Neural progenitor cell (in vitro differentiated cells): ENCODE measurements around the gene EIF3M. TPM values are rescaled to one million over a fixed set of nuclear protein-coding genes. Genes with fewer than 3 reads are reported as not detected.
"Not testable (repeated sequence)": the region's sequence is repeated elsewhere in the genome, so short reads cannot be mapped to it uniquely, and the experiment has no call there.

Experiments used
- DNase-seq: peaks from one replicate; pipeline ENCODE4 v3.0.0-alpha.2; 2016; ENCODE audit warnings: low spot score
- H2AFZ ChIP-seq: fragments of 200-600 bp; sonication (generic); replicated peaks from 2 replicates; pipeline ENCODE4 v1.6.1; 2016; ENCODE audit warnings: antibody characterized with exemption
- H3F3A ChIP-seq: fragments of 200-600 bp; sonication (generic); 2 replicates; pipeline ENCODE4 v1.6.1; 2016; ENCODE audit warnings: antibody characterized with exemption, low read depth
- H3K27ac ChIP-seq: fragments of 200-600 bp; sonication (generic); 2 replicates; pipeline ENCODE4 v1.5.1; 2016; ENCODE audit warnings: mild to moderate bottlenecking
- H3K27me3 ChIP-seq: fragments of 200-600 bp; sonication (generic); 2 replicates; pipeline ENCODE4 v1.6.1; 2016; ENCODE audit warnings: mild to moderate bottlenecking, moderate library complexity
- H3K36me3 ChIP-seq: fragments of 200-600 bp; sonication (generic); 2 replicates; pipeline ENCODE4 v1.5.1; 2016
- H3K4me1 ChIP-seq: fragments of 200-600 bp; sonication (generic); 2 replicates; pipeline ENCODE4 v1.6.1; 2016; ENCODE audit warnings: mixed run types
- H3K4me2 ChIP-seq: fragments of 200-600 bp; sonication (generic); 2 replicates; pipeline ENCODE4 v1.6.1; 2016
- H3K4me3 ChIP-seq: fragments of 200-600 bp; sonication (generic); 2 replicates; pipeline ENCODE4 v1.5.1; 2016
- H3K79me2 ChIP-seq: fragments of 200-600 bp; sonication (generic); 2 replicates; pipeline ENCODE4 v1.6.1; 2016; ENCODE audit warnings: low read depth
- H3K9ac ChIP-seq: fragments of 200-600 bp; sonication (generic); 2 replicates; pipeline ENCODE4 v1.6.1; 2016
- H3K9me3 ChIP-seq: fragments of 200-600 bp; sonication (generic); 2 replicates; pipeline ENCODE4 v1.5.1; 2016; ENCODE audit warnings: low read depth
- H4K20me1 ChIP-seq: fragments of 200-600 bp; sonication (generic); 2 replicates; pipeline ENCODE4 v1.6.1; 2016; ENCODE audit warnings: low read depth
- H3K27ac Mint-ChIP-seq: 3 replicates; pipeline ENCODE4 v1.8.0; 2021; ENCODE audit warnings: mixed read lengths
- H3K27me3 Mint-ChIP-seq: 2 replicates; pipeline ENCODE4 v1.8.0; 2022; ENCODE audit warnings: low read depth, mild to moderate bottlenecking, inconsistent platforms, moderate library complexity, mixed read lengths; ENCODE audit not compliant: insufficient read depth
- H3K36me3 Mint-ChIP-seq: 3 replicates; pipeline ENCODE4 v1.8.0; 2021; ENCODE audit warnings: mixed read lengths
- H3K4me1 Mint-ChIP-seq: 3 replicates; pipeline ENCODE4 v1.8.0; 2021; ENCODE audit warnings: mixed read lengths
- H3K4me3 Mint-ChIP-seq: 3 replicates; pipeline ENCODE4 v1.8.0; 2021; ENCODE audit warnings: mild to moderate bottlenecking, moderate library complexity, mixed read lengths
- H3K9me3 Mint-ChIP-seq: 3 replicates; pipeline ENCODE4 v1.8.0; 2020; ENCODE audit warnings: mixed read lengths
- CTCF ChIP-seq: fragments of 200-600 bp; sonication (generic); IDR thresholded peaks from 2 replicates; pipeline ENCODE4 v1.5.1; 2017; ENCODE audit warnings: antibody characterized with exemption, mild to moderate bottlenecking
- EZH2 ChIP-seq: fragments of 200-600 bp; sonication (generic); IDR thresholded peaks from 2 replicates; pipeline ENCODE4 v1.6.1; 2017; ENCODE audit warnings: antibody characterized with exemption, mild to moderate bottlenecking, moderate library complexity
- EZH2phosphoT487 ChIP-seq: fragments of 200-600 bp; sonication (generic); IDR thresholded peaks from 2 replicates; pipeline ENCODE4 v1.6.1; 2017; ENCODE audit warnings: antibody characterized with exemption
- total RNA-seq: library from RNA; depleted of rRNA; stranded (reverse); fragments of >200 nt; gene quantifications from 2 replicates; pipeline ENCODE4 v1.2.3, GENCODE V29; 2015; ENCODE audit warnings: low replicate concordance

EIF3M gene
- total RNA-seq, 1 donor from 2014 or later = 1,051 TPM

DNA sequence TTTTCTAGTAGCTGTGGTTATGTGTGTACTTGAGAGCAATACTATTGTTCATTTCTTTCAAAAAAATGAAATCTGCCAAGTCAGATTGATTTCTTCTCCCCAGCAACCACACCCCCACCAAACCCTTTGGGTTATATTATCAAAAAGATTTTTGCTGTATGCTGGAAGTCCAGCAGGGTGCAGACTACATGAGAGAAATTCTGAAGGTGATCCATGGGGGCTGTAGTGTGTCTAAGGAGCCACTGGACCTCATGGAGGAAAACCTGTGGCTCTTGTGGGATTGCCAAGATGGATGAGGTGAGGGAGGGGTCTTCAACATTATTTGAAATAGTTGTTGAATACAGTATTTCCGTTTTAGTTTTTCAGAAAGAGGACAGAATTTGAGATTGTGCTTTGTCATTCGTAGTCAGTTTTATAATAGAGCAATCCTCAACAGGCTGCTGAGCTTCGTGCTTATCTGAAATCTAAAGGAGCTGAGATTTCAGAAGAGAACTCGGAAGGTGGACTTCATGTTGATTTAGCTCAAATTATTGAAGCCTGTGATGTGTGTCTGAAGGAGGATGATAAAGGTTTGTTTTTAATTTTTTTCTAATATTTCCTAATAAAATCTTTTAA is 3.1 kb downstream of the EIF3M start:
- Mint-ChIP-seq H3K4me3 (peak overlapping the region; percentile 16), H3K4me1 (peaks cover 15% of the 10 kb centered on the region), H3K27ac (no peak overlapping the region), H3K27me3 (no peaks in the 10 kb centered on the region), H3K36me3 (peaks cover 16% of the 10 kb centered on the region), H3K9me3 (peaks cover 2% of the 10 kb centered on the region)
- TF ChIP-seq EZH2 (no peak), CTCF (peak; percentile 21)
- Histone ChIP-seq H3K4me1 (peaks cover 10% of the 10 kb centered on the region), H3K79me2 (peaks cover 70% of the 10 kb centered on the region), H3K4me3 (no peak overlapping the region), H3K9me3 (no peaks in the 10 kb centered on the region), H2AFZ (no peak overlapping the region), H3K27me3 (no peaks in the 10 kb centered on the region), H3K27ac (no peak overlapping the region), H4K20me1 (peaks cover 45% of the 10 kb centered on the region), H3K9ac (no peak overlapping the region), H3F3A (no peaks in the 10 kb centered on the region), H3K4me2 (peak overlapping the region; percentile 3), H3K36me3 (peaks cover 16% of the 10 kb centered on the region)
- peak; percentile 6 for DNase-seq

- Histone ChIP-seq H3K36me3 (peaks cover 32% of the 10 kb centered on the region), H3K9ac (no peak overlapping the region), H3K27me3 (no peaks in the 10 kb centered on the region), H3K79me2 (peaks cover 14% of the 10 kb centered on the region), H3K4me3 (no peak overlapping the region), H3F3A (no peaks in the 10 kb centered on the region), H2AFZ (no peak overlapping the region), H3K9me3 (no peaks in the 10 kb centered on the region), H3K4me1 (peaks cover 20% of the 10 kb centered on the region), H4K20me1 (peaks cover 5% of the 10 kb centered on the region), H3K4me2 (no peak overlapping the region), H3K27ac (no peak overlapping the region)
- Mint-ChIP-seq H3K4me3 (no peak overlapping the region), H3K27me3 (no peaks in the 10 kb centered on the region), H3K4me1 (no peaks in the 10 kb centered on the region), H3K36me3 (peaks cover 39% of the 10 kb centered on the region), H3K27ac (no peak overlapping the region), H3K9me3 (no peaks in the 10 kb centered on the region)
- TF ChIP-seq EZH2phosphoT487 (no peak), EZH2 (no peak), CTCF (no peak)
- DNase-seq = no peak
Measured at GRCh38 chr11:32594272-32594671, 10.6 kb downstream of the EIF3M start.

- not testable (repeated sequence) for H3K9me3 Mint-ChIP-seq, H3K79me2 ChIP-seq, DNase-seq, H3K9me3 ChIP-seq, H3K9ac ChIP-seq, H3K27ac ChIP-seq, H2AFZ ChIP-seq, H3K4me3 Mint-ChIP-seq, H3K27me3 Mint-ChIP-seq, H3F3A ChIP-seq, H3K4me1 Mint-ChIP-seq, H4K20me1 ChIP-seq, H3K4me3 ChIP-seq, H3K27ac Mint-ChIP-seq, H3K27me3 ChIP-seq, H3K4me2 ChIP-seq
- H3K4me1 ChIP-seq = peaks cover 20% of the 10 kb centered on the region
- H3K36me3 Mint-ChIP-seq = peaks cover 34% of the 10 kb centered on the region
- H3K36me3 ChIP-seq = peaks cover 40% of the 10 kb centered on the region
Measured at GRCh38 chr11:32596114-32596513, 12.5 kb downstream of the EIF3M start.

GRCh38 chr11:32597921-32598320 is 14.3 kb downstream of the EIF3M start:
- H3K79me2 ChIP-seq = no peaks in the 10 kb centered on the region
- H3K9ac ChIP-seq = no peak overlapping the region
- no peak for TF ChIP-seq EZH2phosphoT487
- TF ChIP-seq EZH2 = no peak
- no peak for TF ChIP-seq CTCF
- H3F3A ChIP-seq = no peaks in the 10 kb centered on the region
- no peaks in the 10 kb centered on the region for H3K27me3 ChIP-seq
- H3K27ac ChIP-seq = peak overlapping the region; percentile 59
- H3K27ac Mint-ChIP-seq = no peak overlapping the region
- no peaks in the 10 kb centered on the region for H3K9me3 Mint-ChIP-seq
- DNase-seq = peak; percentile 57
- peaks cover 28% of the 10 kb centered on the region for H3K36me3 Mint-ChIP-seq
- H3K4me2 ChIP-seq = peak overlapping the region; percentile 56
- peaks cover 20% of the 10 kb centered on the region for H3K4me1 ChIP-seq
- H3K4me3 Mint-ChIP-seq = no peak overlapping the region
- H3K9me3 ChIP-seq = no peaks in the 10 kb centered on the region
- H3K27me3 Mint-ChIP-seq = no peaks in the 10 kb centered on the region
- peaks cover 5% of the 10 kb centered on the region for H4K20me1 ChIP-seq
- no peaks in the 10 kb centered on the region for H3K4me1 Mint-ChIP-seq
- peaks cover 43% of the 10 kb centered on the region for H3K36me3 ChIP-seq
- no peak overlapping the region for H2AFZ ChIP-seq
- H3K4me3 ChIP-seq = peak overlapping the region; percentile 10
